MM.1S (cell line): ENCODE results near the gene PRR36.

Experiments
- EZH2 ChIP-seq: fragments of 300-600 bp; sonication (generic); optimal IDR thresholded peaks from 2 replicates; pipeline ENCODE3; 2017; ENCODE audit warnings: low read depth, mild to moderate bottlenecking, antibody characterized with exemption, low read length, mixed read lengths
- EZH2phosphoT487 ChIP-seq: fragments of 300-600 bp; sonication (generic); IDR thresholded peaks from 2 replicates; pipeline ENCODE4 v1.6.1; 2018; ENCODE audit warnings: antibody characterized with exemption, low read length
- TF ChIP-seq, protein P1 (sequence below): fragments of 300-600 bp; sonication (generic); IDR thresholded peaks from 2 replicates; pipeline ENCODE4 v1.5.1; 2016; ENCODE audit warnings: antibody characterized with exemption, low read length, mixed read lengths

DNA sequence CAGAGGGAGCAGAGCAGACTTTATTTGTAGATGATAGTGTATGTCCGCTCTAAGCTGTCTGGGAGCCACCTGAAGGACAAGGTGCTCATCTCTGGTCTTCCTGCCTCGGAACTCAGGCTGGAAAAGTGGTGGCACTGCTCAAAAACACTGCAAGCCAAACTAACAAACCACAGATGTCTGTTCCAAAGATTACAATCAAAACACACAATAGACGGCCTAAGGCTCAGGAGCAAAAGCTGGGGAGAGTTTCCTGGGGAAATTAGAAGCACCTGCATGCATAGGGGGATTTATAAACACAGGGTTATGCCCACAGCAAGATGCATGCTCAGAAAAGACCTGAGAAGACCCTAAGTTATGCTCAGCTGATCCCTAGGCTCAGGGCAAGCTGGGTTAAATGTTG, 53.6 kb downstream of the PRR36 start:
- TF ChIP-seq, protein P1, sequence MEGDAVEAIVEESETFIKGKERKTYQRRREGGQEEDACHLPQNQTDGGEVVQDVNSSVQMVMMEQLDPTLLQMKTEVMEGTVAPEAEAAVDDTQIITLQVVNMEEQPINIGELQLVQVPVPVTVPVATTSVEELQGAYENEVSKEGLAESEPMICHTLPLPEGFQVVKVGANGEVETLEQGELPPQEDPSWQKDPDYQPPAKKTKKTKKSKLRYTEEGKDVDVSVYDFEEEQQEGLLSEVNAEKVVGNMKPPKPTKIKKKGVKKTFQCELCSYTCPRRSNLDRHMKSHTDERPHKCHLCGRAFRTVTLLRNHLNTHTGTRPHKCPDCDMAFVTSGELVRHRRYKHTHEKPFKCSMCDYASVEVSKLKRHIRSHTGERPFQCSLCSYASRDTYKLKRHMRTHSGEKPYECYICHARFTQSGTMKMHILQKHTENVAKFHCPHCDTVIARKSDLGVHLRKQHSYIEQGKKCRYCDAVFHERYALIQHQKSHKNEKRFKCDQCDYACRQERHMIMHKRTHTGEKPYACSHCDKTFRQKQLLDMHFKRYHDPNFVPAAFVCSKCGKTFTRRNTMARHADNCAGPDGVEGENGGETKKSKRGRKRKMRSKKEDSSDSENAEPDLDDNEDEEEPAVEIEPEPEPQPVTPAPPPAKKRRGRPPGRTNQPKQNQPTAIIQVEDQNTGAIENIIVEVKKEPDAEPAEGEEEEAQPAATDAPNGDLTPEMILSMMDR = no peak
- no peak for TF ChIP-seq EZH2phosphoT487
- no peak for TF ChIP-seq EZH2
